Astrocyte (in vitro differentiated cells and primary cell): ENCODE measurements around the gene SETD1A. TPM values are rescaled to one million over a fixed set of nuclear protein-coding genes. Genes with fewer than 3 reads are reported as not detected.

Experiments
- DNase-seq: peaks from one replicate; pipeline ENCODE4 v3.0.0-alpha.2; 2010; ENCODE audit warnings: low read depth
- FAIRE-seq: peaks from 2 replicates; lab custom pipeline; 2011; peaks lifted over from hg19 to GRCh38; lab: Jason Lieb, UNC
- H2AFZ ChIP-seq: 2 replicates; pipeline ENCODE4 v1.6.0; 2012; ENCODE audit warnings: low read depth, low read length, inconsistent platforms
- H3K27ac ChIP-seq: 2 replicates; pipeline ENCODE4 v1.5.1; 2011; ENCODE audit warnings: low read depth, low read length, inconsistent platforms
- H3K27me3 ChIP-seq: 2 replicates; pipeline ENCODE4 v1.6.0; 2011; ENCODE audit warnings: low read length, inconsistent platforms; ENCODE audit not compliant: insufficient read depth
- H3K36me3 ChIP-seq: 2 replicates; pipeline ENCODE4 v1.5.1; 2011; ENCODE audit warnings: low read length, inconsistent platforms; ENCODE audit not compliant: insufficient read depth
- H3K4me1 ChIP-seq: 2 replicates; pipeline ENCODE4 v1.5.1; 2011; ENCODE audit warnings: low read length, inconsistent platforms; ENCODE audit not compliant: insufficient read depth
- H3K4me2 ChIP-seq: 2 replicates; pipeline ENCODE4 v1.6.0; 2012; ENCODE audit warnings: low read length, inconsistent platforms
- H3K4me3 ChIP-seq: 2 replicates; pipeline ENCODE4 v1.5.1; 2011; ENCODE audit warnings: low read depth, mild to moderate bottlenecking, low read length, inconsistent platforms; ENCODE audit not compliant: insufficient read depth
- H3K79me2 ChIP-seq: 2 replicates; pipeline ENCODE4 v1.6.0; 2012; ENCODE audit warnings: mild to moderate bottlenecking, low read length, inconsistent platforms; ENCODE audit not compliant: insufficient read depth
- H3K9ac ChIP-seq: 2 replicates; pipeline ENCODE4 v1.6.0; 2012; ENCODE audit warnings: mild to moderate bottlenecking, low read length, inconsistent platforms
- H3K9me3 ChIP-seq: 2 replicates; pipeline ENCODE4 v1.5.1; 2012; ENCODE audit warnings: low read depth, mild to moderate bottlenecking, low read length, inconsistent platforms; ENCODE audit not compliant: insufficient read depth
- H4K20me1 ChIP-seq: 2 replicates; pipeline ENCODE4 v1.6.0; 2012; ENCODE audit warnings: low read length, inconsistent platforms; ENCODE audit not compliant: insufficient read depth
- H3K27ac Mint-ChIP-seq: one replicate; pipeline ENCODE4 v1.8.0; 2021; ENCODE audit warnings: mild to moderate bottlenecking, mixed read lengths; ENCODE audit not compliant: unreplicated experiment
- H3K27me3 Mint-ChIP-seq: one replicate; pipeline ENCODE4 v1.8.0; 2021; ENCODE audit warnings: low read depth, mixed read lengths; ENCODE audit not compliant: unreplicated experiment
- H3K36me3 Mint-ChIP-seq: one replicate; pipeline ENCODE4 v1.8.0; 2021; ENCODE audit warnings: low read depth, mixed read lengths; ENCODE audit not compliant: unreplicated experiment
- H3K4me1 Mint-ChIP-seq: one replicate; pipeline ENCODE4 v1.8.0; 2021; ENCODE audit warnings: low read depth, mixed read lengths; ENCODE audit not compliant: unreplicated experiment
- H3K4me3 Mint-ChIP-seq: one replicate; pipeline ENCODE4 v1.8.0; 2021; ENCODE audit warnings: mild to moderate bottlenecking, moderate library complexity, mixed read lengths; ENCODE audit not compliant: unreplicated experiment
- H3K9me3 Mint-ChIP-seq: one replicate; pipeline ENCODE4 v1.8.0; 2021; ENCODE audit warnings: mild to moderate bottlenecking, mixed read lengths; ENCODE audit not compliant: unreplicated experiment
- CTCF ChIP-seq: IDR thresholded peaks from 2 replicates; pipeline ENCODE4 v1.5.1; 2011; ENCODE audit warnings: low read depth, mild to moderate bottlenecking, inconsistent platforms, low read length, moderate library complexity; ENCODE audit not compliant: insufficient read depth
- EZH2 ChIP-seq: IDR thresholded peaks from 2 replicates; pipeline ENCODE4 v1.6.1; 2012; ENCODE audit warnings: mild to moderate bottlenecking, low read length, inconsistent platforms; ENCODE audit not compliant: insufficient read depth
- total RNA-seq: library from RNA; stranded (reverse); gene quantifications from 2 replicates; pipeline ENCODE4 v1.2.1, GENCODE V29; 2021

SETD1A gene
- total RNA-seq, 1 donor from 2014 or later, result 18.7 TPM

GRCh38 chr16:30966033-30966619, 8.6 kb downstream of the SETD1A start:
- H3K27me3 ChIP-seq, result no peaks in the 10 kb centered on the region
- Mint-ChIP-seq H3K27me3 (no peaks in the 10 kb centered on the region), H3K36me3 (peaks cover 29% of the 10 kb centered on the region), H3K27ac (no peak overlapping the region), H3K4me1 (peaks cover 1% of the 10 kb centered on the region), H3K4me3 (no peak overlapping the region), H3K9me3 (no peaks in the 10 kb centered on the region)
- TF ChIP-seq CTCF (no peak), EZH2 (no peak)
- H3K4me1 ChIP-seq, result no peaks in the 10 kb centered on the region
- H3K79me2 ChIP-seq, result peaks cover 3% of the 10 kb centered on the region
- peaks cover 44% of the 10 kb centered on the region for H3K36me3 ChIP-seq
- no peak overlapping the region for H3K9ac ChIP-seq
- no peak overlapping the region for H3K27ac ChIP-seq
- no peak overlapping the region for H2AFZ ChIP-seq
- no peaks in the 10 kb centered on the region for H3K9me3 ChIP-seq
- DNase-seq, result no peak
- no peak overlapping the region for H3K4me3 ChIP-seq
- FAIRE-seq, result no peak
- H3K4me2 ChIP-seq, result no peak overlapping the region
- H4K20me1 ChIP-seq, result peaks cover 13% of the 10 kb centered on the region

GRCh38 chr16:30967795-30968194, 10.2 kb downstream of the SETD1A start:
- Histone ChIP-seq H3K4me3 (no peak overlapping the region), H3K9me3 (no peaks in the 10 kb centered on the region), H3K36me3 (peaks cover 41% of the 10 kb centered on the region), H2AFZ (no peak overlapping the region), H4K20me1 (peaks cover 12% of the 10 kb centered on the region), H3K27me3 (no peaks in the 10 kb centered on the region), H3K4me2 (no peak overlapping the region), H3K9ac (no peak overlapping the region), H3K4me1 (no peaks in the 10 kb centered on the region), H3K27ac (no peak overlapping the region), H3K79me2 (no peaks in the 10 kb centered on the region)
- TF ChIP-seq CTCF, result no peak
- TF ChIP-seq EZH2, result no peak
- H3K27ac Mint-ChIP-seq, result no peak overlapping the region
- H3K4me1 Mint-ChIP-seq, result peaks cover 1% of the 10 kb centered on the region
- FAIRE-seq (no peak), DNase-seq (no peak)
- H3K9me3 Mint-ChIP-seq, result no peaks in the 10 kb centered on the region
- H3K36me3 Mint-ChIP-seq, result peaks cover 32% of the 10 kb centered on the region
- no peak overlapping the region for H3K4me3 Mint-ChIP-seq
- no peaks in the 10 kb centered on the region for H3K27me3 Mint-ChIP-seq

GRCh38 chr16:30969246-30969842, 11.8 kb downstream of the SETD1A start:
- peaks cover 40% of the 10 kb centered on the region for H3K36me3 ChIP-seq
- no peaks in the 10 kb centered on the region for H3K27me3 Mint-ChIP-seq

More at GRCh38 chr16:30969246-30969842, 11.8 kb downstream of the SETD1A start:
- H4K20me1 ChIP-seq, result peaks cover 26% of the 10 kb centered on the region
- H3K9ac ChIP-seq, result no peak overlapping the region
- no peak for TF ChIP-seq CTCF
- TF ChIP-seq EZH2, result no peak
- H3K4me2 ChIP-seq, result no peak overlapping the region
- H3K9me3 Mint-ChIP-seq, result no peaks in the 10 kb centered on the region
- H3K36me3 Mint-ChIP-seq, result peaks cover 35% of the 10 kb centered on the region
- no peak overlapping the region for H3K27ac ChIP-seq
- H2AFZ ChIP-seq, result no peak overlapping the region
- H3K27me3 ChIP-seq, result no peaks in the 10 kb centered on the region
- no peaks in the 10 kb centered on the region for H3K79me2 ChIP-seq
- H3K27ac Mint-ChIP-seq, result no peak overlapping the region
- H3K4me3 ChIP-seq, result no peak overlapping the region
- FAIRE-seq, result no peak
- no peak for DNase-seq
- no peak overlapping the region for H3K4me3 Mint-ChIP-seq
- no peaks in the 10 kb centered on the region for H3K4me1 ChIP-seq
- H3K4me1 Mint-ChIP-seq, result peaks cover 1% of the 10 kb centered on the region
- no peaks in the 10 kb centered on the region for H3K9me3 ChIP-seq
